Mucosa of rectum (tissue), 2 donors: ENCODE measurements around the gene GRM1.

ENCODE experiments used
- H3K27ac ChIP-seq, 2 donors: one replicate each; pipeline ENCODE4 v1.7.0; 2013; ENCODE audit warnings: inconsistent platforms in 2 of 2, low read depth in 2 of 2, low read length in 2 of 2
- H3K27me3 ChIP-seq, 2 donors: one replicate each; pipeline ENCODE4 v1.7.0; 2013; ENCODE audit warnings: low read length in 2 of 2; ENCODE audit not compliant: control insufficient read depth in 2 of 2, insufficient read depth in 2 of 2
- H3K36me3 ChIP-seq, 2 donors: one replicate each; pipeline ENCODE4 v1.7.0; 2013; ENCODE audit warnings: low read length in 2 of 2; ENCODE audit not compliant: control insufficient read depth in 2 of 2, insufficient read depth in 2 of 2
- H3K4me1 ChIP-seq, 2 donors: one replicate each; pipeline ENCODE4 v1.7.0; 2013; ENCODE audit warnings: low read length in 2 of 2, mild to moderate bottlenecking in 1 of 2; ENCODE audit not compliant: control insufficient read depth in 2 of 2, insufficient read depth in 2 of 2
- H3K4me3 ChIP-seq, 2 donors: one replicate each; pipeline ENCODE4 v1.7.0; 2013; ENCODE audit warnings: low read length in 2 of 2
- H3K9ac ChIP-seq, 2 donors: one replicate each; pipeline ENCODE4 v1.7.0; 2013; ENCODE audit warnings: low read length in 2 of 2, low read depth in 1 of 2, mild to moderate bottlenecking in 1 of 2
- H3K9me3 ChIP-seq, 2 donors: one replicate each; pipeline ENCODE4 v1.7.0; 2013; ENCODE audit warnings: low read length in 2 of 2; ENCODE audit not compliant: control insufficient read depth in 2 of 2
- donor health status: healthy.
- donor health status: Normal muscosa, but diverticular disease.

The GRM1 gene

DNA sequence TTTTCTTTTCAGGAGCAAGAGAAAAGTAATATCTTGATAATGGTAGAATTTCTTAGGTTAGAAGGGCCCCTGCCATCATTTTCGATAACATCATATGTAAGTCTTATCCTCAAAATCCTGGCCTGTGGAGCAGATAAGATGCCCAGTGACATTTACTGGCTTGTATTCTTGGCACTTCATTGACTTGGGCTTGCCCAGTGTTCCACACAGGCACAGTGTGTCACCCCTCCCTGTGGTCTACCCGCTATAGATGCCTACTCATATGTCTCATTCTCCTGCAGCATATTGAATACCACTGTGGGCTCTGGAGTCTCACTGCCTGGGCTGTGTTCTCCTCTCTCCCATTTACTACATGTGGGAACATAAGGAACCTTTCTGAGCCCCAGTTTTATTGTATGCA is 105.0 kb downstream of the GRM1 start:
- Histone ChIP-seq H3K9me3 (no peaks in the 10 kb centered on the region), H3K4me1 (no peaks in the 10 kb centered on the region), H3K27ac (no peak overlapping the region), H3K36me3 (no peaks in the 10 kb centered on the region), H3K4me3 (no peak overlapping the region), H3K27me3 (no peaks in the 10 kb centered on the region), H3K9ac (no peak overlapping the region)

DNA sequence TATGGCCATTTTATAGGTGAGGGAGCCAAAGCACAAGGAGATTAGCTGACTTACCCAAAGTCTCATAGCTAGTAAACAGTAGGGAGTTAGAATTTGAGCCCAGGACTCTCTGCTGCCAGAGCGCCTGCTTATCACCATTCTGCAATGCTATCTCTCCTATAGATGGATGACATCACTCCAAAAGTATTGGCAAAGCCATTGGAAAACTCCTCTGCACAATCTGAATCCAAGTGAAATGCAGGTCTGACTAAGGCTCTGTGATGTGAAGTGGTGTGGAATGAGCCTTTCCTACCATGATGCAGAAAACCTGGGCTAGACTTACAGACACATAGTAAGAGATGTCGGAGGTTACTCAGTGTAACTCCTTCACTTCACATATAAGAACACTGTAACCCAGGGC is 106.3 kb downstream of the GRM1 start:
- H3K27ac ChIP-seq = no peak overlapping the region
- no peaks in the 10 kb centered on the region for H3K4me1 ChIP-seq
- no peaks in the 10 kb centered on the region for H3K27me3 ChIP-seq
- no peaks in the 10 kb centered on the region for H3K36me3 ChIP-seq
- no peaks in the 10 kb centered on the region for H3K9me3 ChIP-seq
- no peak overlapping the region for H3K9ac ChIP-seq
- H3K4me3 ChIP-seq = no peak overlapping the region

DNA sequence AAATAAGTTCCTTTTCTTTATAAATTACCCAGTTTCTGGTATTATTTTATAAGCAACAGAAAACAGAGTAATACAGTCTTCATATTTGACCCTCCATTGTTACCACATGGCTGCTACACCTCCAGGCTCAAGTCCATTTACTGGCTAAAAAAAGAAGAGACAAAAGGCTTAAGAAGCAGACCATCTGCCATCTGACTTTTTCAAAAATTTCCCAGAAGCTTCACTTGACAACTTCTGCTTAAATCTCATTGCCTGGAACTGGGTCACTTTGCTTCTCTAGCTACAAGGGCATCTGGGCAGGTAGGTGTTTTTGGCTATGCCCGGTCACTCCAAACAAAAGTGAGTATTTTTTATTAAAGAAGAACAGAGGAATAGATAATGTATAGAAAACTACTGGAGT is 118.0 kb downstream of the GRM1 start:
- Histone ChIP-seq H3K9me3 (no peaks in the 10 kb centered on the region), H3K36me3 (no peaks in the 10 kb centered on the region), H3K27ac (no peak overlapping the region), H3K4me1 (no peaks in the 10 kb centered on the region), H3K27me3 (no peaks in the 10 kb centered on the region), H3K4me3 (no peak overlapping the region), H3K9ac (no peak overlapping the region)

DNA sequence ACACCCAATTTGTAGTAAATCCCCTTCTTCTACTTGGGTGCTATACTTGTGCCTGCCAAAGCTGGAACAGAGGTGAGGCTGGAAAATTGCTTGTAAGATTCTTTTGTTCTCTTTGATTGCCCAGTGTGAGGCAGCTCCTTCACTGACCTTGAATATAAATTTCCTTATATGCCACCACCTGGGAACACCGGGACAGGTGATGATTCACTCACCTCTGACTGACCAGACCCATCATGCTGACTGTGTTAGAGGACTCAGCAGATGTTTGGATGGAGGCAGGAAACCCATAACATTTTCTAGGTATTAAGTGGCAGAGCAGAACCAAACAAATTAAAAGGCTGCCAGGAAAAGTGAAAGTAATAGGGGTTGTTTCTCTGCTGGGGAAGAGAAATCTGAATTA is 120.9 kb downstream of the GRM1 start:
- Histone ChIP-seq H3K27ac (no peak overlapping the region), H3K36me3 (no peaks in the 10 kb centered on the region), H3K4me3 (no peak overlapping the region), H3K9me3 (no peaks in the 10 kb centered on the region), H3K27me3 (no peaks in the 10 kb centered on the region), H3K9ac (no peak overlapping the region), H3K4me1 (no peaks in the 10 kb centered on the region)

DNA sequence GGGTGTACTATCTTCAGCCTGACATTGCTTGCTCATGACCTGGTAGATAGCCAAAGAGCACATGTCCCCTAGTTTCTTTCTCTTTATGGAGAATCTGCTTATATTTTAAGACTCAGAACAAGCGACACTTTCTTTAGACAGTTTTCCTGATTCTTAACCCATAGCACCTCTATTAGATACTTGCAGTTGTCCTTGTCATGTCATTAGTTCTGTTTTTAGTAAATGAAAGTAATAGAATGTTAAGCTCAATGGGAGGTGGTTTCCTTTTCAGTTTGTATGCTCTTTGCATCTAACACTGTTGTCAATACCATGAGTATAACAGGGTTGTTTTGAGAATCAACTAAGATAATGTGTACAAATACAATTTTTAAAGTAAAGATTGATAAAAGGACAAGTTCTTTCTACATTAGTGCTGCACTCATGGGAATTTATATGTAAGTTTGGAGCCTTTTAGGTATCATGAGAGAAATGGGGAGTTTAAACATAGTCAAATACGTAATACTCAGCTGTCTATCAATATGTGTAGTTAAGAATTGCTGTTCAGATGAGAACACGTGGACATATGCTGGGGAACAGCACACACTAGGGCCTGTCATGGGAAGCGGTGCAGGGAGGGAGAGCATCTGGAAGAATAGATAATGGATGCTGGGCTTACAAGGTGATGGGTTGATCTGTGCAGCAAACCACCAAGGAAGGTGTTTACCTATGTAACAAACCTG is 124.3 kb downstream of the GRM1 start:
- Histone ChIP-seq H3K9ac (no peak overlapping the region), H3K36me3 (no peaks in the 10 kb centered on the region), H3K4me1 (no peaks in the 10 kb centered on the region), H3K27me3 (no peaks in the 10 kb centered on the region), H3K27ac (no peak overlapping the region), H3K9me3 (no peaks in the 10 kb centered on the region), H3K4me3 (no peak overlapping the region)

DNA sequence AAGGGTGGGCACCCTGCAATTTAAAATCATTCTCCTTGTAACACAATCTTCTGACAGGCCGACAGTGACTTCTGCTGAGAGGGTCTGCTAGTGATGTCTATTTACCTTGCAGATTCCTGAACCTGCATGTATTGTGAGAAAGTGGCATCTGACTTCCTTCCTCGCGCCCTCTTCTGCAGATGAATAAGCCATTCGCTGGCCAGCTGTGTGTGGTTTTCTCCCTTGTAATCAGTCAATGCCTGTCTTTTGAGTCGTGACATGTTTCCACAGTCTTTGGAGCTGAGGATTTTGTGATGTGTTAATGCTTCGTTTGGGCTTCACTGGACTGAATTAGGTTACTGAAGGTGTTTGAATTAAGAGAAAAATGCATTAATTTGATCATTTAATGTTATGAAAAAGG is 125.3 kb downstream of the GRM1 start:
- no peak overlapping the region for H3K27ac ChIP-seq
- no peaks in the 10 kb centered on the region for H3K36me3 ChIP-seq
- no peaks in the 10 kb centered on the region for H3K4me1 ChIP-seq
- no peaks in the 10 kb centered on the region for H3K27me3 ChIP-seq
- no peak overlapping the region for H3K9ac ChIP-seq
- no peak overlapping the region for H3K4me3 ChIP-seq
- H3K9me3 ChIP-seq = no peaks in the 10 kb centered on the region

DNA sequence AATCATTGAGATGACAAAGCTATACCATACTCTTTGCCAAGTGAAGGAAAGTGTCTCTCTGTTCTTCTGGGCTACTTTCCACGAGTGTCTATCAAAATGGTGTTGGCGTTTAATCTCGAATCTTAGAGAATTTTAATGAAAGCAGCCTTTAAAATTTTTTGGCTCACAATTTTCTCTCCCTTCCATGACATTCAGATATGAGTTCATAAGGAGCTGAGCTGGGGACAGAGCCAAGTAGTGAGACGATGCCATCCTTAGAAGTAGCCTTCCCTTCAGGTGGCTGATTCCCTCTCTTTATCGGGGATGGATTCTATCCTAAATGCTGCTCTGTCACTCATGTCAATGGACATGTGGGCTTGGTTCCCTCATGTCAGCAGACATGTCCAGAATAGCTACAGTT is 132.8 kb downstream of the GRM1 start:
- H3K27me3 ChIP-seq = no peaks in the 10 kb centered on the region
- H3K36me3 ChIP-seq = no peaks in the 10 kb centered on the region
- no peak overlapping the region for H3K27ac ChIP-seq
- no peaks in the 10 kb centered on the region for H3K4me1 ChIP-seq
- H3K9me3 ChIP-seq = no peaks in the 10 kb centered on the region
- H3K9ac ChIP-seq = no peak overlapping the region
- H3K4me3 ChIP-seq = no peak overlapping the region

DNA sequence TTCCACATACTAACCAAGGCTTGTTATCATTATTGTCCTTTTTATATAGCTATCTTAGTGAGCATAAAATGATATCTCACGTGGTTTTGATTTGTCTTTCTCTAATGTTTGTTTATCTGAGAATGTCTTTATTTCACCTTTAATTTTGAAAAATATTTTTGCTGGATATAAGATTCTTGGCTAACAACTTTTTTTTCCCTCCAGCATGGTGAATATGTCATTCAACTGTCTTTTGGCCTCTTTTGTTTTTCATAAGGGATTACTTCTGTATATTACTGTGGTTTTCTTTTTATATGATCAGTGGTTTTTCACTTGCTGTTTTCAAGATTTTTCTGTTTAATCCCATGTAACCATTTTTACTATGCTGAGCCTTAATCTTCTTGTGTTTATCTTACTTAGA is 141.0 kb downstream of the GRM1 start:
- Histone ChIP-seq H3K27me3 (no peaks in the 10 kb centered on the region), H3K36me3 (no peaks in the 10 kb centered on the region), H3K4me3 (no peak overlapping the region), H3K9me3 (no peaks in the 10 kb centered on the region), H3K4me1 (no peaks in the 10 kb centered on the region), H3K9ac (no peak overlapping the region), H3K27ac (no peak overlapping the region)

DNA sequence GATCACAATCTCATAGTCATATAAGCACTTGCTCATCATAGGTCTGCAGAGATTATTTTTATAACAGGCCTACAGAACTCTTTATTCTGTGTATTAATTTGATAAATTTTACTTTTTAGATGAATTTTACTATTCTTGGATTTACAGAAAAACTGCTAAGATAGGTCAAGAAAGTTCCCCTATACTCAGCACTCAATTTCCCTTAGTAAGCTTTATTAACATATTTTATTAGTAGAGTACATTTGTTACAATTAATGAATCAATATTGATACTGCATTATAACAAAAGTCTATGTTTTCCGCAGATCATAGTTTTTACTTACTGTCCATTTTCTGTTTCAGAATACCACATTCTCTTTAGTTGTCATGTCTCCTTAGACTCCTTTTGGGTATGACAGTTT is 148.9 kb downstream of the GRM1 start:
- no peaks in the 10 kb centered on the region for H3K9me3 ChIP-seq
- H3K9ac ChIP-seq = no peak overlapping the region
- H3K27ac ChIP-seq = no peak overlapping the region
- no peaks in the 10 kb centered on the region for H3K4me1 ChIP-seq
- H3K36me3 ChIP-seq = no peaks in the 10 kb centered on the region
- H3K4me3 ChIP-seq = no peak overlapping the region
- no peaks in the 10 kb centered on the region for H3K27me3 ChIP-seq

DNA sequence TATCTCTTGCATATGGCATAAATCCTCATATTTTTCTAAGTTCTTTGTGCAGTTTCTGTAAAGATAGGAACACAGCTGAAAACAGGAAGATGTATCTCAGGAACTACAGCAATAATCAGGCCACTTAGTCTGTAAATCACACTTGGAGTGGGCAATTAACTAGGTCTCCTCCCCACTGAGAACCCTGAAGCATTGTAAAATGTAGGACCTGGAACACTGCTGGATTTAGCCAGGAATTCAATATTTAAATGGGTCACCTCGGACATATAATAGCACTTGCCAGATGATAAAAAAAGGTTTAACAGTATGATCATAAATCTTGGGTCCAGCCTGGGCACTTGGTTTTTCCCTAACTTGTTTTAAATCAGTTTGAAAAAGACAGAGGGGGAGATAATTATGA is 155.0 kb downstream of the GRM1 start:
- no peak overlapping the region for H3K27ac ChIP-seq
- no peak overlapping the region for H3K4me3 ChIP-seq
- H3K36me3 ChIP-seq = no peaks in the 10 kb centered on the region
- H3K9ac ChIP-seq = no peak overlapping the region
- H3K9me3 ChIP-seq = no peaks in the 10 kb centered on the region
- H3K27me3 ChIP-seq = no peaks in the 10 kb centered on the region
- no peaks in the 10 kb centered on the region for H3K4me1 ChIP-seq

DNA sequence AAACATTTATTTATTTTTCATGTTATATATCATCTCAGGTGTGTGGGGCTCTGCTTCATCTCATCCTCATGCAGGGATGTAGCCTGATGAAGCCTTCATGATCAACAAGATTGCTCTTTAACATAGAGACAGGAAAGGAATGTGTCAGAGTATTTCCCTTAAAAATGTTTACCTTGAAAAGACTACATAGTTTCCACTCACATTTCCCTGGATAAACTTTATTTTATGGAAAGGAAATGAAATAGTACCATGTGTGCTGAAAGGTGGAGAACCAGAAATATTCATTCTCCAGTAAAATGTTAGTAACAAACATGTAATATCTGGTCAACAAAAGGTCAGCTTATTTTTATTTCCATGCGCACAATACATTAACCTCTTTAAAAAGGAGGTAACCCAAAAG is 155.8 kb downstream of the GRM1 start:
- H3K4me1 ChIP-seq = no peaks in the 10 kb centered on the region
- no peak overlapping the region for H3K9ac ChIP-seq
- no peaks in the 10 kb centered on the region for H3K27me3 ChIP-seq
- H3K4me3 ChIP-seq = no peak overlapping the region
- H3K36me3 ChIP-seq = no peaks in the 10 kb centered on the region
- no peaks in the 10 kb centered on the region for H3K9me3 ChIP-seq
- H3K27ac ChIP-seq = no peak overlapping the region
